Spinal cord (tissue), 10 donors: Measurements from ENCODE around the gene VARS2. TPM values are rescaled to one million over a fixed set of nuclear protein-coding genes. Genes with fewer than 3 reads are reported as not detected.
A peak's percentile ranks its signal among the peaks of the same experiment; 100 is the strongest.

Experiments
- DNase-seq, 6 donors: peaks; one replicate each; pipeline versions ENCODE4 v3.0.0 to v3.0.0-alpha.2; 2013 to 2015; ENCODE audit warnings: low spot score in 6 of 6, low read depth in 4 of 6
- H3K27ac ChIP-seq: one replicate; pipeline ENCODE4 v1.5.1; 2013; ENCODE audit warnings: low read depth, low read length, control low read depth
- H3K27me3 ChIP-seq: one replicate; pipeline ENCODE4 v1.6.1; 2013; ENCODE audit warnings: low read length; ENCODE audit not compliant: control insufficient read depth, insufficient read depth
- H3K36me3 ChIP-seq: one replicate; pipeline ENCODE4 v1.6.1; 2013; ENCODE audit warnings: low read length; ENCODE audit not compliant: control insufficient read depth, insufficient read depth
- H3K4me1 ChIP-seq: one replicate; pipeline ENCODE4 v1.6.1; 2013; ENCODE audit warnings: low read length; ENCODE audit not compliant: control insufficient read depth, insufficient read depth
- H3K4me3 ChIP-seq: one replicate; pipeline ENCODE4 v1.5.1; 2013; ENCODE audit warnings: low read depth, low read length, control low read depth
- H3K9me3 ChIP-seq: one replicate; pipeline ENCODE4 v1.6.1; 2013; ENCODE audit warnings: low read length; ENCODE audit not compliant: control insufficient read depth, insufficient read depth
- WGBS: methylation state at CpG from one replicate; pipeline ENCODE4 v1.1.5; 2013; ENCODE audit warnings: missing lambda C conversion rate; ENCODE audit not compliant: insufficient coverage; 5-methylcytosine and 5-hydroxymethylcytosine counted together
- polyA plus RNA-seq, 2 donors: library from polyadenylated mRNA; unstranded; fragments of 120-200 nt; gene quantifications; one replicate each; pipeline ENCODE4 v1.2.1, GENCODE V29; 2013; ENCODE audit not compliant: insufficient read length in 2 of 2
- total RNA-seq, 2 donors: library from RNA; depleted of rRNA in 1 of 2; stranded (reverse); fragments of 120-200 nt in 1 of 2; fragments of >200 nt in 1 of 2; gene quantifications; one replicate each; pipeline versions ENCODE4 v1.2.3 to v1.2.4, GENCODE V29; 2013 to 2014
- donor health status: healthy.

The VARS2 gene
- total and polyA plus RNA-seq, 4 donors, result 20.3 to 117 (median 70.8) TPM

- peaks cover 2% of the 10 kb centered on the region for H3K9me3 ChIP-seq
- H3K4me1 ChIP-seq, result peaks cover 7% of the 10 kb centered on the region
- H3K27ac ChIP-seq, result no peak overlapping the region
- H3K36me3 ChIP-seq, result no peaks in the 10 kb centered on the region
- no peak for DNase-seq
- 100% methylated on average over 1 of the region's 4 CpGs for WGBS
- H3K27me3 ChIP-seq, result no peaks in the 10 kb centered on the region
- no peak overlapping the region for H3K4me3 ChIP-seq
Observed at GRCh38 chr6:30947231-30947630, 33.2 kb downstream of the VARS2 start.

GRCh38 chr6:30948811-30949210 lies 34.8 kb downstream of the VARS2 start:
- Histone ChIP-seq H3K4me3 (no peak overlapping the region), H3K27me3 (no peaks in the 10 kb centered on the region), H3K9me3 (peaks cover 2% of the 10 kb centered on the region), H3K36me3 (no peaks in the 10 kb centered on the region), H3K4me1 (no peaks in the 10 kb centered on the region), H3K27ac (no peak overlapping the region)
- DNase-seq, result no peak
- WGBS, result 91% methylated on average over 4 of the region's 6 CpGs

GRCh38 chr6:30951907-30952469 lies 38.0 kb downstream of the VARS2 start:
- Histone ChIP-seq H3K9me3 (peaks cover 2% of the 10 kb centered on the region), H3K27me3 (no peaks in the 10 kb centered on the region), H3K27ac (no peak overlapping the region), H3K4me1 (peaks cover 18% of the 10 kb centered on the region), H3K36me3 (no peaks in the 10 kb centered on the region), H3K4me3 (no peak overlapping the region)
- WGBS, result 100% methylated on average over 3 of the region's 5 CpGs
- no peak for DNase-seq

GRCh38 chr6:30954631-30955366 lies 40.8 kb downstream of the VARS2 start:
- H3K9me3 ChIP-seq, result peaks cover 2% of the 10 kb centered on the region
- no peak overlapping the region for H3K27ac ChIP-seq
- 74% methylated on average over 7 of the region's 9 CpGs for whole genome bisulfite sequencing
- H3K4me3 ChIP-seq, result peak overlapping the region; percentile 56
- DNase-seq, result no peak
- H3K4me1 ChIP-seq, result peaks cover 18% of the 10 kb centered on the region
- H3K27me3 ChIP-seq, result no peaks in the 10 kb centered on the region
- H3K36me3 ChIP-seq, result no peaks in the 10 kb centered on the region

- H3K36me3 ChIP-seq, result no peaks in the 10 kb centered on the region
- peak in 2 of 6 donors; percentile 50 to 70 for DNase-seq
- H3K27me3 ChIP-seq, result no peaks in the 10 kb centered on the region
- H3K27ac ChIP-seq, result no peak overlapping the region
- 6% methylated on average over 38 of the region's 46 CpGs for WGBS
- H3K9me3 ChIP-seq, result peaks cover 2% of the 10 kb centered on the region
- H3K4me1 ChIP-seq, result peaks cover 18% of the 10 kb centered on the region
- peak overlapping the region; percentile 56 for H3K4me3 ChIP-seq
Observed at GRCh38 chr6:30955367-30956042, 41.5 kb downstream of the VARS2 start.

GRCh38 chr6:30957716-30958115 lies 43.7 kb downstream of the VARS2 start:
- Histone ChIP-seq H3K36me3 (no peaks in the 10 kb centered on the region), H3K27ac (no peak overlapping the region), H3K4me1 (peaks cover 21% of the 10 kb centered on the region), H3K27me3 (no peaks in the 10 kb centered on the region), H3K9me3 (no peaks in the 10 kb centered on the region), H3K4me3 (no peak overlapping the region)
- 53% methylated on average over 1 of the region's 2 CpGs for WGBS
- peak in 1 of 6 donors; percentile 32 for DNase-seq

- Histone ChIP-seq H3K4me1 (peaks cover 5% of the 10 kb centered on the region), H3K27ac (no peak overlapping the region), H3K27me3 (no peaks in the 10 kb centered on the region), H3K36me3 (no peaks in the 10 kb centered on the region), H3K9me3 (no peaks in the 10 kb centered on the region), H3K4me3 (no peak overlapping the region)
- DNase-seq, result no peak
- 79% methylated on average over 6 of the region's 9 CpGs for WGBS
Observed at GRCh38 chr6:30960907-30961673, 47.1 kb downstream of the VARS2 start.

- Histone ChIP-seq H3K9me3 (no peaks in the 10 kb centered on the region), H3K4me1 (peaks cover 3% of the 10 kb centered on the region), H3K4me3 (no peak overlapping the region), H3K27me3 (no peaks in the 10 kb centered on the region), H3K36me3 (no peaks in the 10 kb centered on the region), H3K27ac (no peak overlapping the region)
- no peak for DNase-seq
Observed at GRCh38 chr6:30962716-30963115, 48.7 kb downstream of the VARS2 start.

- 69% methylated on average over 2 of the region's 6 CpGs for WGBS
- H3K4me1 ChIP-seq, result peaks cover 3% of the 10 kb centered on the region
- peak in 1 of 6 donors; percentile 51 for DNase-seq
- no peaks in the 10 kb centered on the region for H3K27me3 ChIP-seq
- no peak overlapping the region for H3K27ac ChIP-seq
- H3K9me3 ChIP-seq, result no peaks in the 10 kb centered on the region
- H3K4me3 ChIP-seq, result no peak overlapping the region
- no peaks in the 10 kb centered on the region for H3K36me3 ChIP-seq
Observed at GRCh38 chr6:30963641-30964040, 49.6 kb downstream of the VARS2 start.
